22Rv1 (cell line): ENCODE data around the gene CNGB1.

ENCODE experiments used
- CTCF ChIP-seq: fragments of 450-650 bp; IDR thresholded peaks from 2 replicates; pipeline ENCODE4 v1.5.1; 2017; ENCODE audit warnings: mild to moderate bottlenecking
- ZFX ChIP-seq: fragments of 450-650 bp; IDR thresholded peaks from 2 replicates; pipeline ENCODE4 v1.6.1; 2017; ENCODE audit warnings: antibody characterized with exemption, borderline replicate concordance

- no peak for TF ChIP-seq CTCF
- no peak for TF ChIP-seq ZFX
Observed at GRCh38 chr16:57959121-57959520, 11.8 kb downstream of the CNGB1 start.
